K562 (cell line): ENCODE data around the gene SLC17A2. TPM values are rescaled to one million over a fixed set of nuclear protein-coding genes. Genes with fewer than 3 reads are reported as not detected.

Source experiments
- CEBPG ChIP-seq, 3 experiments: fragments of 200-800 bp in 1 of 3; sonication (Bioruptor generic) in 1 of 3; sonication (generic) in 1 of 3; formaldehyde crosslinking in 1 of 3; IDR thresholded peaks in 2 of 3; conservative IDR thresholded peaks in 1 of 3; 2 replicates each; pipeline versions ENCODE4 v1.6.1 to v1.8.0; 2016 to 2022; ENCODE audit warnings: missing compliant biosample characterization in 2 of 3, missing genetic modification characterization in 2 of 3, mild to moderate bottlenecking in 1 of 3, missing genetic modification reagents in 1 of 3
- CHCHD3 ChIP-seq: fragments of 250-450 bp; sonication (Bioruptor Pico); IDR thresholded peaks from 2 replicates; pipeline ENCODE4 v2.1.2; 2022; ENCODE audit warnings: mild to moderate bottlenecking
- KHSRP ChIP-seq: fragments of 450-650 bp; IDR thresholded peaks from 2 replicates; pipeline ENCODE4 v1.6.1; 2017
- NFRKB ChIP-seq: fragments of 450-650 bp; IDR thresholded peaks from 2 replicates; pipeline ENCODE4 v1.6.1; 2016; ENCODE audit warnings: low read depth
- RBM17 ChIP-seq: fragments of 200-400 bp; formaldehyde crosslinking; IDR thresholded peaks from 2 replicates; pipeline ENCODE4 v1.6.1; 2017; ENCODE audit warnings: low read depth, mild to moderate bottlenecking, low read length, borderline replicate concordance
- SLC30A9 ChIP-seq: fragments of 250-450 bp; sonication (Bioruptor Pico); IDR thresholded peaks from 2 replicates; pipeline ENCODE4 v1.8.0; 2022; ENCODE audit warnings: mild to moderate bottlenecking, moderate library complexity
- SNRNP70 ChIP-seq: fragments of 200-400 bp; formaldehyde crosslinking; optimal IDR thresholded peaks from 2 replicates; pipeline ENCODE3; 2017; ENCODE audit warnings: low read depth, low read length
- XRCC3 ChIP-seq: fragments of 450-650 bp; IDR thresholded peaks from 2 replicates; pipeline ENCODE4 v1.6.1; 2017; ENCODE audit warnings: mild to moderate bottlenecking, moderate library complexity
- ZNF146 ChIP-seq: IDR thresholded peaks from one replicate; pipeline ENCODE4 v1.6.1; 2018; ENCODE audit warnings: missing compliant biosample characterization; ENCODE audit not compliant: unreplicated experiment
- ZNF609 ChIP-seq: sonication (generic); formaldehyde crosslinking; IDR thresholded peaks from 2 replicates; pipeline ENCODE4 v1.8.1; 2023; ENCODE audit warnings: missing genetic modification reagents, mild to moderate bottlenecking, borderline replicate concordance
- polyA plus RNA-seq, 8 experiments: library from polyadenylated mRNA; depleted of rRNA in 4 of 8; stranded (reverse) in 5 of 8; unstranded in 3 of 8; fragments of >200 nt; fragmentation: Nextera tagmentation in 2 of 8; fragmentation: Illumina TruSeq in 1 of 8; extraction: Ambion mirVana in 2 of 8; extraction: Trizol in 1 of 8; gene quantifications; 2 replicates each; pipeline versions ENCODE4 v1.2.1 to v1.2.3, GENCODE V29; 2011 to 2014; ENCODE audit warnings: inconsistent platforms in 1 of 8, missing spikeins in 1 of 8
- total RNA-seq, 7 experiments: library from RNA; depleted of rRNA in 6 of 7; stranded (reverse); fragments of >200 nt in 6 of 7; fragmentation: Illumina TruSeq in 2 of 7; extraction: Trizol in 2 of 7; gene quantifications; 2 replicates each; pipeline versions ENCODE4 v1.2.1 to v1.2.3, GENCODE V29; 2011 to 2021; ENCODE audit warnings: low replicate concordance in 1 of 7
- TF ChIP-seq, protein P1 (sequence below): fragments of 250-450 bp; sonication (Bioruptor Pico); IDR thresholded peaks from 2 replicates; pipeline ENCODE4 v1.8.0; 2022; ENCODE audit warnings: inconsistent platforms, mild to moderate bottlenecking, moderate library complexity, borderline replicate concordance
- TF ChIP-seq, protein P2 (sequence below): fragments of 450-650 bp; formaldehyde crosslinking; IDR thresholded peaks from 2 replicates; pipeline ENCODE4 v1.4.0; 2022; ENCODE audit warnings: missing genetic modification characterization

The SLC17A2 gene
- total and polyA plus RNA-seq, 9 of the 15 experiments (the other 6 are each of a cell fraction or from before 2014, with no cell fraction given): not detected

DNA sequence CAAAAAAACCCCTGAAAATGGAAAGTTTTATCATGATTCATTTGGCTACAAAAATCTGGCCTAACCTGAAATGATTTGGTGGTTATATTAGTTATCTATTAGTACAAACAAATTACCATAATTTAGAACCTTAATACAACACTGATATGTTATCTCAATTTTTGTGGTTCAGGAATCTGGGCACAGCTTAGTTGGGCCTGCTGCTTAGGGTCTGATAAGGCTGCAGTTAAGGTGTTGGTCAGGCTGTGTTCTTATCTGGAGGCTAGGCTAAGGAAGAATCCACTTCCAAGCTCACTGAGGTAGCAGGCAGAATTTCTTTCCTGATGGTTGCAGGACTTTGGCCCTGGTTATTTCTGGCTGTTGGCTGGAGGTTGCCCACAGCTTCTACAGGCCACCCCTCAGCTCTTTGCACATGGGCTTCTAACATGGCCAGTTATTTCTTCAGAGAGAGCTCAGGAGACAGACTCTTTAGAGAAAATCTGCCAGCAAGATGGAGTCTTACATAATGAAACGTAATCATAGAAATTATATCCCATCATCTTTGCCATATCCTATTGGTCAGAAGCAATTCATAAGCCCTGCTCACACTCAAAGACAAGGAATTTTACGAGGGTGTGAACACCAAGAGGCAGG lies 43.5 kb upstream of the SLC17A2 start (continued):
- TF ChIP-seq, protein P1, sequence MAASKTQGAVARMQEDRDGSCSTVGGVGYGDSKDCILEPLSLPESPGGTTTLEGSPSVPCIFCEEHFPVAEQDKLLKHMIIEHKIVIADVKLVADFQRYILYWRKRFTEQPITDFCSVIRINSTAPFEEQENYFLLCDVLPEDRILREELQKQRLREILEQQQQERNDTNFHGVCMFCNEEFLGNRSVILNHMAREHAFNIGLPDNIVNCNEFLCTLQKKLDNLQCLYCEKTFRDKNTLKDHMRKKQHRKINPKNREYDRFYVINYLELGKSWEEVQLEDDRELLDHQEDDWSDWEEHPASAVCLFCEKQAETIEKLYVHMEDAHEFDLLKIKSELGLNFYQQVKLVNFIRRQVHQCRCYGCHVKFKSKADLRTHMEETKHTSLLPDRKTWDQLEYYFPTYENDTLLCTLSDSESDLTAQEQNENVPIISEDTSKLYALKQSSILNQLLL: no peak
- TF ChIP-seq, protein P2, sequence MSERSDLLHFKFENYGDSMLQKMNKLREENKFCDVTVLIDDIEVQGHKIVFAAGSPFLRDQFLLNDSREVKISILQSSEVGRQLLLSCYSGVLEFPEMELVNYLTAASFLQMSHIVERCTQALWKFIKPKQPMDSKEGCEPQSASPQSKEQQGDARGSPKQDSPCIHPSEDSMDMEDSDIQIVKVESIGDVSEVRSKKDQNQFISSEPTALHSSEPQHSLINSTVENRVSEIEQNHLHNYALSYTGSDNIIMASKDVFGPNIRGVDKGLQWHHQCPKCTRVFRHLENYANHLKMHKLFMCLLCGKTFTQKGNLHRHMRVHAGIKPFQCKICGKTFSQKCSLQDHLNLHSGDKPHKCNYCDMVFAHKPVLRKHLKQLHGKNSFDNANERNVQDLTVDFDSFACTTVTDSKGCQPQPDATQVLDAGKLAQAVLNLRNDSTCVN (CRISPR knock-in tag): no peak
- no peak for TF ChIP-seq ZNF609 (CRISPR knock-in tag)
- TF ChIP-seq XRCC3: no peak
- TF ChIP-seq SNRNP70: no peak
- TF ChIP-seq ZNF146: no peak
- TF ChIP-seq CEBPG (CRISPR knock-in tag; IDR thresholded peaks at IDR 0.05): no peak
- TF ChIP-seq CEBPG (tag; conservative IDR thresholded peaks at IDR 0.05 in 1 of 2, IDR thresholded peaks at IDR 0.05 in 1 of 2): no peak
- TF ChIP-seq NFRKB: no peak
- no peak for TF ChIP-seq KHSRP
- TF ChIP-seq CHCHD3 (CRISPR knock-in tag): no peak
- TF ChIP-seq RBM17: no peak
- TF ChIP-seq SLC30A9 (CRISPR knock-in tag): no peak
